ENCODE measurements around the gene CILP.

DNA sequence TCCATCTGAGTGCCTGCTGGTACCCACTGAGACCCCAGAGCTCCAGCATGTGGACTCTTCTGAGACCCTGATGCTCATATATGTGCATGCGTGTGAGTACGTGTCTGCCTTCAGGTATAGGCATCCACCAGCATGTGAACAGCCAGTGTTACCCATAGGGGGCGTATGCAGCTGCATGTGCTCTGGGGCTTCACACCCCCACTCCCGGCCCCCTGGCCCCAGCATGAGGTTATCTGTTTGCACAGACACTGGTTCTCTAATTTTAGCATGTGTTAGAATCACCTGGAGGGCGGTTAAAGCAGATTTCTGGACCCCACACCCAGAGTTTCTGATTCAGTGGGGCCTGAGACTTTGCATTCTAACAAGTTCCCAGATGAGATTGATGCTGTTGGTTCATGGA lies 824 bp upstream of the CILP start:
- TF ChIP-seq CTCF (IDR thresholded peaks at IDR 0.05) (peak in 2 of 6 experiments; percentile 17 to 33), POLR2AphosphoS5 (IDR thresholded peaks at IDR 0.05) (no peak)
